Measurements from ENCODE around the gene CCDC167. TPM values are rescaled to one million over a fixed set of nuclear protein-coding genes. Genes with fewer than 3 reads are reported as not detected.

The CCDC167 gene
- total RNA-seq, 2 experiments from 2014 or later = 7.3 to 8.0 TPM

GRCh38 chr6:37547564-37548061, 47.9 kb upstream of the CCDC167 start:
- ChIA-PET CTCF (interaction anchor here (1.4 kb wide), 1 partner anchor 18 kb away, joined by 4 read pairs; no protein-coding TSS in a partner anchor), POLR2A (interaction anchor here (0.5 to 3.2 kb wide), 11 partner anchors 9 to 115 kb away, joined by 3 to 37 read pairs (median 5); partner anchors contain the start of gene CMTR1)
- Mint-ChIP-seq H3K4me1 (ENCODE audit: low read depth) (peaks cover 54% of the 10 kb centered on the region), H3K27me3 (no peaks in the 10 kb centered on the region), H3K36me3 (ENCODE audit: low read depth) (no peaks in the 10 kb centered on the region), H3K27ac (peak overlapping the region; percentile 81), H3K4me3 (peak overlapping the region; percentile 3), H3K9me3 (no peaks in the 10 kb centered on the region)
- Histone ChIP-seq H3K9me3 (ENCODE audit: control insufficient read depth in 1 of 2, insufficient read depth in 1 of 2, low read length in 2 of 2) (no peaks in the 10 kb centered on the region), H3K27ac (ENCODE audit: low read depth in 1 of 2, low read length in 2 of 2) (peak overlapping the region in 1 of 2 donors; percentile 65), H3K27me3 (ENCODE audit: control insufficient read depth in 1 of 2, insufficient read depth in 2 of 2, low read length in 2 of 2) (no peaks in the 10 kb centered on the region), H3K4me3 (ENCODE audit: low read length) (no peak overlapping the region), H3K4me1 (ENCODE audit: insufficient read depth, low read length) (peaks cover 37% of the 10 kb centered on the region), H3K36me3 (ENCODE audit: insufficient read depth, low read length) (no peaks in the 10 kb centered on the region)
- intact Hi-C loops (cut with DNase I, micrococcal nuclease) = no loop called here
- TF ChIP-seq, protein P1, sequence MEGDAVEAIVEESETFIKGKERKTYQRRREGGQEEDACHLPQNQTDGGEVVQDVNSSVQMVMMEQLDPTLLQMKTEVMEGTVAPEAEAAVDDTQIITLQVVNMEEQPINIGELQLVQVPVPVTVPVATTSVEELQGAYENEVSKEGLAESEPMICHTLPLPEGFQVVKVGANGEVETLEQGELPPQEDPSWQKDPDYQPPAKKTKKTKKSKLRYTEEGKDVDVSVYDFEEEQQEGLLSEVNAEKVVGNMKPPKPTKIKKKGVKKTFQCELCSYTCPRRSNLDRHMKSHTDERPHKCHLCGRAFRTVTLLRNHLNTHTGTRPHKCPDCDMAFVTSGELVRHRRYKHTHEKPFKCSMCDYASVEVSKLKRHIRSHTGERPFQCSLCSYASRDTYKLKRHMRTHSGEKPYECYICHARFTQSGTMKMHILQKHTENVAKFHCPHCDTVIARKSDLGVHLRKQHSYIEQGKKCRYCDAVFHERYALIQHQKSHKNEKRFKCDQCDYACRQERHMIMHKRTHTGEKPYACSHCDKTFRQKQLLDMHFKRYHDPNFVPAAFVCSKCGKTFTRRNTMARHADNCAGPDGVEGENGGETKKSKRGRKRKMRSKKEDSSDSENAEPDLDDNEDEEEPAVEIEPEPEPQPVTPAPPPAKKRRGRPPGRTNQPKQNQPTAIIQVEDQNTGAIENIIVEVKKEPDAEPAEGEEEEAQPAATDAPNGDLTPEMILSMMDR (IDR thresholded peaks at IDR 0.05) = no peak
- DNase-seq (peak in 5 of 14 experiments; percentile 9 to 59 (median 47)), ATAC-seq (ENCODE audit: poor library complexity) (peak; percentile 63)

GRCh38 chr6:37546141-37546871, 46.6 kb upstream of the CCDC167 start:
- Histone ChIP-seq H3K27ac (ENCODE audit: low read depth in 1 of 2, low read length in 2 of 2) (no peak overlapping the region), H3K4me3 (ENCODE audit: low read length) (no peak overlapping the region), H3K9me3 (ENCODE audit: control insufficient read depth in 1 of 2, insufficient read depth in 1 of 2, low read length in 2 of 2) (no peaks in the 10 kb centered on the region), H3K27me3 (ENCODE audit: control insufficient read depth in 1 of 2, insufficient read depth in 2 of 2, low read length in 2 of 2) (no peaks in the 10 kb centered on the region), H3K36me3 (ENCODE audit: insufficient read depth, low read length) (no peaks in the 10 kb centered on the region), H3K4me1 (ENCODE audit: insufficient read depth, low read length) (peaks cover 39% of the 10 kb centered on the region)
- DNase-seq (no peak), ATAC-seq (ENCODE audit: poor library complexity) (no peak)
- H3K36me3 Mint-ChIP-seq (ENCODE audit: low read depth) = no peaks in the 10 kb centered on the region
- peaks cover 65% of the 10 kb centered on the region for H3K4me1 Mint-ChIP-seq (ENCODE audit: low read depth)
- intact Hi-C loops (cut with DNase I, micrococcal nuclease) = no loop called here
- H3K4me3 Mint-ChIP-seq = no peak overlapping the region
- CTCF ChIA-PET = interaction anchor here (0.6 kb wide), 1 partner anchor 141 kb away, joined by 3 read pairs; no protein-coding TSS in a partner anchor
- H3K27me3 Mint-ChIP-seq = no peaks in the 10 kb centered on the region
- TF ChIP-seq, protein P1 (IDR thresholded peaks at IDR 0.05) = no peak
- POLR2A ChIA-PET = interaction anchor here (2.1 to 3.2 kb wide), 2 partner anchors 30 to 38 kb away, joined by 8 to 37 read pairs; no protein-coding TSS in a partner anchor
- no peaks in the 10 kb centered on the region for H3K9me3 Mint-ChIP-seq
- no peak overlapping the region for H3K27ac Mint-ChIP-seq

- Histone ChIP-seq H3K27ac (ENCODE audit: low read depth in 1 of 2, low read length in 2 of 2) (no peak overlapping the region), H3K4me1 (ENCODE audit: insufficient read depth, low read length) (peaks cover 39% of the 10 kb centered on the region)
- POLR2A ChIA-PET = interaction anchor here (0.7 to 1.5 kb wide), 4 partner anchors 27 to 309 kb away, joined by 3 to 4 read pairs (median 3); no protein-coding TSS in a partner anchor
Measured at GRCh38 chr6:37544530-37544929, 44.8 kb upstream of the CCDC167 start.

More at GRCh38 chr6:37544530-37544929, 44.8 kb upstream of the CCDC167 start:
- intact Hi-C loops (cut with DNase I, micrococcal nuclease) = no loop called here
- TF ChIP-seq, protein P1 (IDR thresholded peaks at IDR 0.05) = no peak
- Histone ChIP-seq H3K27me3 (ENCODE audit: control insufficient read depth in 1 of 2, insufficient read depth in 2 of 2, low read length in 2 of 2) (no peaks in the 10 kb centered on the region), H3K36me3 (ENCODE audit: insufficient read depth, low read length) (no peaks in the 10 kb centered on the region), H3K4me3 (ENCODE audit: low read length) (no peak overlapping the region), H3K9me3 (ENCODE audit: control insufficient read depth in 1 of 2, insufficient read depth in 1 of 2, low read length in 2 of 2) (no peaks in the 10 kb centered on the region)
- no peaks in the 10 kb centered on the region for H3K36me3 Mint-ChIP-seq (ENCODE audit: low read depth)
- H3K4me3 Mint-ChIP-seq = no peak overlapping the region
- no peak for ATAC-seq (ENCODE audit: poor library complexity)
- no peak for DNase-seq
- peaks cover 73% of the 10 kb centered on the region for H3K4me1 Mint-ChIP-seq (ENCODE audit: low read depth)
- CTCF ChIA-PET = no interaction called here
- H3K9me3 Mint-ChIP-seq = no peaks in the 10 kb centered on the region
- no peaks in the 10 kb centered on the region for H3K27me3 Mint-ChIP-seq
- H3K27ac Mint-ChIP-seq = peak overlapping the region; percentile 78
